HFFc6 (cell line): ENCODE results near the gene GUCY1A2. TPM values are rescaled to one million over a fixed set of nuclear protein-coding genes. Genes with fewer than 3 reads are reported as not detected.
A peak's percentile ranks its signal among the peaks of the same experiment; 100 is the strongest.

Source experiments
- DNase-seq: peaks from one replicate; pipeline ENCODE4 v3.0.0-alpha.2; 2018
- H3K27ac Mint-ChIP-seq: 2 replicates; pipeline ENCODE4 v1.8.0; 2020; ENCODE audit warnings: mild to moderate bottlenecking, mixed read lengths
- H3K27me3 Mint-ChIP-seq: 2 replicates; pipeline ENCODE4 v1.8.0; 2021; ENCODE audit warnings: mild to moderate bottlenecking, moderate library complexity, mixed read lengths; ENCODE audit not compliant: insufficient read depth
- H3K36me3 Mint-ChIP-seq: 2 replicates; pipeline ENCODE4 v1.8.0; 2021; ENCODE audit warnings: low read depth, mixed read lengths
- H3K4me1 Mint-ChIP-seq: 2 replicates; pipeline ENCODE4 v1.8.0; 2020; ENCODE audit warnings: low read depth, mixed read lengths
- H3K4me3 Mint-ChIP-seq: 2 replicates; pipeline ENCODE4 v1.8.0; 2020; ENCODE audit warnings: mild to moderate bottlenecking, moderate library complexity, mixed read lengths
- H3K9me3 Mint-ChIP-seq: 2 replicates; pipeline ENCODE4 v1.8.0; 2020; ENCODE audit warnings: mild to moderate bottlenecking, mixed read lengths
- total RNA-seq, 6 experiments: library from RNA; stranded (reverse); fragmentation: NEBNext Ultra II Directional; extraction: Animal tissue kit (Norgen Biotek cat#: 25700); gene quantifications; 2 replicates in 1 of 6; 3 replicates in 5 of 6; pipeline ENCODE4 v1.2.3, GENCODE V29; 2021
- TF ChIP-seq, protein P1 (sequence below): fragments of 200-600 bp; sonication (generic); IDR thresholded peaks from 2 replicates; pipeline ENCODE4 v1.5.0; 2021; ENCODE audit warnings: antibody characterized with exemption, mild to moderate bottlenecking

Gene GUCY1A2
- total RNA-seq, 6 experiments from 2014 or later: 0.05 to 0.21 (median 0.10) TPM; not detected in 1

DNA sequence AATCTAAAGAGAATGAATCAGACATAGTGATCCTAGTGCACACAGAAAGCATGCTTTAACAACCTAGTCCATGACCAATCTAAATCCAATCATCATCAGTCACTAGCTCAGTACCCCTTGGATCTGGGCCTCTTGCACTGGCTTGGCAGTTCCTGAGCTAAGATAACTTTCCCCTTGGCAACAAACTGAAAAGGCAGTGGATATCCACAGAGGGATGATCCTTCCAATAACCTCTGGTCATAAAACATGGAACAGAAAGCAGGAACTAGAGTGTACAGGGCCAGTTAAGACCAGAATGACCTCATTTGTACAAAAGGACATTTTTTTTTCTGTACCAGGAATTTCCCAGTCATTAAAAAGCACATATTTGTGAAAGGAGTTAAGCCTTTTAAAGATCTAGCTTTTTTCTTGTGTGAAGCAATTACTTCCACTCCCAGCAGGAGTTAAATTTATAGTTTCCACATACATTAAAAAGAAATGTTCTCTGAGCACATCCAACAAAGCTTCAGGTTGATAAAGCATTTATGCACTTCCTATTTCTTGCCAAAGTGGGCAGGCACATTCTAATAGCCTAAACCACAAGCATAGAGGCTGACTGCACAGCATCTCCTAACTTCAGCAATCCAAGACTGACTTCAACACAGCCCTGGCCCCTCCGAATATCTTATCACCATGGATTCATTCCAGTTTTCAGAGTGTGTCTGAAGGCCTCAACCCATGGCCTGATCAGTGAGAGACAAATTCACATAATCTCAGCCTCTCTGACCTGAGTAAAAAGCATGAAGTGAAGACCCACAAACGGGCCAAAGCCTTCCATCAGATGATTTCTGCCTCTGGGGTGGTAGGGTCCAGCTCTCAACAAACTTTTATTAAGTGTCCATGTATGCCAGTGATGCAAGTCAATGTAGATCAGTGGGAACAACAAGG is 29.9 kb downstream of the GUCY1A2 start:
- peak overlapping the region; percentile 91; the same call in 1 of the 2 replicates for H3K27ac Mint-ChIP-seq
- peak; percentile 94 for DNase-seq

DNA sequence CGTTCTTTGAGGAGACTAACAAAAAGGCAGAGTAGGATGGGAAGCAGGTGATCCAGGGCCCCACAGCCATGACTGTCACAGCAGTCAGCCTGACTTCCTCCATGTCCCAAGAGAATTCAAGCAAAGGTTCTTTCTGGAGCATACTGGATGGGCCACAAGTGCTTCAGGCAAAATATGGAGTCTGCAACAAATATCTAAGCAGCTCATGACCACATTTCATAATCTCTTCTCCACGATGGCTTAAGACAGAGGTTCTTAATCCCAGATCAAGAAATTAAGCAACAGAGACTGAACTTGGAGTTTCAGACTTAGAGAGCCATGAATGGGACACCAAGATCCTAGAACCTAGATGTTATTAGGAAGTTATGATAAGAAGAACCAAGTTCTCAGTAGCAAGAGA is 31.6 kb downstream of the GUCY1A2 start:
- Mint-ChIP-seq H3K4me1 (peaks cover 50% of the 10 kb centered on the region; the same call in 1 of the 2 replicates), H3K27ac (peak overlapping the region; percentile 37; the same call in 1 of the 2 replicates), H3K9me3 (no peaks in the 10 kb centered on the region; the same call in 1 of the 2 replicates), H3K4me3 (no peak overlapping the region), H3K36me3 (no peaks in the 10 kb centered on the region), H3K27me3 (no peaks in the 10 kb centered on the region; the same call in 1 of the 2 replicates)
- DNase-seq: no peak
- TF ChIP-seq, protein P1, sequence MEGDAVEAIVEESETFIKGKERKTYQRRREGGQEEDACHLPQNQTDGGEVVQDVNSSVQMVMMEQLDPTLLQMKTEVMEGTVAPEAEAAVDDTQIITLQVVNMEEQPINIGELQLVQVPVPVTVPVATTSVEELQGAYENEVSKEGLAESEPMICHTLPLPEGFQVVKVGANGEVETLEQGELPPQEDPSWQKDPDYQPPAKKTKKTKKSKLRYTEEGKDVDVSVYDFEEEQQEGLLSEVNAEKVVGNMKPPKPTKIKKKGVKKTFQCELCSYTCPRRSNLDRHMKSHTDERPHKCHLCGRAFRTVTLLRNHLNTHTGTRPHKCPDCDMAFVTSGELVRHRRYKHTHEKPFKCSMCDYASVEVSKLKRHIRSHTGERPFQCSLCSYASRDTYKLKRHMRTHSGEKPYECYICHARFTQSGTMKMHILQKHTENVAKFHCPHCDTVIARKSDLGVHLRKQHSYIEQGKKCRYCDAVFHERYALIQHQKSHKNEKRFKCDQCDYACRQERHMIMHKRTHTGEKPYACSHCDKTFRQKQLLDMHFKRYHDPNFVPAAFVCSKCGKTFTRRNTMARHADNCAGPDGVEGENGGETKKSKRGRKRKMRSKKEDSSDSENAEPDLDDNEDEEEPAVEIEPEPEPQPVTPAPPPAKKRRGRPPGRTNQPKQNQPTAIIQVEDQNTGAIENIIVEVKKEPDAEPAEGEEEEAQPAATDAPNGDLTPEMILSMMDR: no peak

More for the DNA sequence above, 29.9 kb downstream of the GUCY1A2 start:
- H3K4me3 Mint-ChIP-seq: peak overlapping the region; percentile 21; the same call in 1 of the 2 replicates
- no peaks in the 10 kb centered on the region; the same call in 1 of the 2 replicates for H3K27me3 Mint-ChIP-seq
- H3K4me1 Mint-ChIP-seq: peaks cover 50% of the 10 kb centered on the region; the same call in 1 of the 2 replicates
- H3K9me3 Mint-ChIP-seq: no peaks in the 10 kb centered on the region; the same call in 1 of the 2 replicates
- H3K36me3 Mint-ChIP-seq: no peaks in the 10 kb centered on the region
- TF ChIP-seq, protein P1: no peak

DNA sequence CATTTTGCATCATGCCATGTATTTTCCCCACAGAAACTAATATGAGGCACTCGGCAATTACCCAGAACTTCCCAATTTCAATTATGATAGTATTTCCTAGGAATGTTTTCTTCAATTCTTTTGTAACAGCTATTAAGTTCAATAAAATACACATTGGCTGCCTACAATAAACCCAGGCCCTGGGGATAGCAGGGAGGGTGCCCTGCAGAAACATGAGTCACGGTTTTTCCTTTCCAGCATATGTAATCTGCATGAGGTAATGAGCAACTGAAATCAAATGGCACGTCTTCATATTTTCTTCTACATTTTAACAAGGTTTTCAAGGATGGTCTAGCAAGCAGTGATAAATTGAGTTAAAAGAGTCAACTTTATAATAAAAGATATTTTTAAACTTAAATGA is 32.0 kb downstream of the GUCY1A2 start:
- no peaks in the 10 kb centered on the region for H3K36me3 Mint-ChIP-seq
- peak overlapping the region; percentile 37; the same call in 1 of the 2 replicates for H3K27ac Mint-ChIP-seq
- DNase-seq: peak; percentile 72
- no peaks in the 10 kb centered on the region; the same call in 1 of the 2 replicates for H3K9me3 Mint-ChIP-seq
- no peak overlapping the region for H3K4me3 Mint-ChIP-seq
- H3K27me3 Mint-ChIP-seq: no peaks in the 10 kb centered on the region; the same call in 1 of the 2 replicates
- TF ChIP-seq, protein P1: no peak
- H3K4me1 Mint-ChIP-seq: peaks cover 50% of the 10 kb centered on the region; the same call in 1 of the 2 replicates

DNA sequence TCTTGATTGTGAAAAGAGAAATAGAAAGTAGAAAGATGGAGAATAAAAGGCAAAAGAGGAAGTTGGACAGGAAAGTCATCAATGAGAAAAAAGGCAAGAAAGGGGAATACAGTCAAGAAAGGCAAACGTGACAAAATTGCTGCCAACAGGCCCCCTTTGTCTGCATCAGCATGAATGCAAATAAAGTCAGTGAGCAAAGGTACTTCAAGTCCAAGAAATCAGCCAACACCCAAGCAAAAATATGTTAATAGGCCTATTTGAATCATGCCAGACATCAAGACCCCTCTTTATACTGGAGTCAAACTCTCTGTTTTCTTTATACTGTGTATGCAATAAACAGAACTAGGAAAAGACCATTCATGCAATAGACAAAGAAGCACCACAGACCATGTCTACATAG is 34.3 kb downstream of the GUCY1A2 start:
- Mint-ChIP-seq H3K4me1 (peaks cover 38% of the 10 kb centered on the region; the same call in 1 of the 2 replicates), H3K9me3 (no peaks in the 10 kb centered on the region; the same call in 1 of the 2 replicates), H3K4me3 (no peak overlapping the region), H3K27me3 (peaks cover 2% of the 10 kb centered on the region; the same call in 1 of the 2 replicates), H3K36me3 (no peaks in the 10 kb centered on the region), H3K27ac (no peak overlapping the region)
- DNase-seq: no peak
- TF ChIP-seq, protein P1: no peak

DNA sequence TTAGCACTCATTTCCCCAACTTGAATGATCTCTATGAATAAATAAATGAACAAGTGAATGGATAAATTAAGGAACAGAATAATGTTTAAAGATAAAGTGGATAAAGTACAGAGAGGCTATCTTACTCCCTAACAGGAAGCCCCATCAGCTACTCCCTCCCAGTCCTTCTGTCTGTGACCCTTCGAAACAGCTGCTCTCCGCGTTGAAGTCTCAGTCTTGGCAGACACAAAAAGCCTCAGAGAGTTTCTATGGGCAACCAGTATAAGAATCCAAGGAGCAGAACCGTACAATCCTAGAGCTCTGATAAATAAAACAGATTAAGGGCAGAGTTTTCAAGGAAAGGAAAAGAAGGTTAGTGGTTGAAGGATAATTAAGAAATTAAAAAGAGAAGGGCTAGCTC is 35.0 kb downstream of the GUCY1A2 start:
- peaks cover 31% of the 10 kb centered on the region; the same call in 1 of the 2 replicates for H3K4me1 Mint-ChIP-seq
- TF ChIP-seq, protein P1: no peak
- no peak overlapping the region for H3K27ac Mint-ChIP-seq
- H3K9me3 Mint-ChIP-seq: no peaks in the 10 kb centered on the region; the same call in 1 of the 2 replicates
- no peak overlapping the region for H3K4me3 Mint-ChIP-seq
- peaks cover 2% of the 10 kb centered on the region; the same call in 1 of the 2 replicates for H3K27me3 Mint-ChIP-seq
- H3K36me3 Mint-ChIP-seq: no peaks in the 10 kb centered on the region
- no peak for DNase-seq
